HEK293 (cell line): Measurements from ENCODE around the gene LCN2.

Experiments
- CTCF ChIA-PET: fragments of 350-600 bp; formaldehyde crosslinking; extraction: SDS; loops from one replicate; lab custom pipeline; 2021; ENCODE audit warnings: antibody characterized with exemption; lab: Yijun Ruan, JAX
- POLR2A ChIA-PET: fragments of 300-600 bp; formaldehyde crosslinking; extraction: SDS; loops from one replicate; lab custom pipeline; 2020; ENCODE audit warnings: antibody characterized with exemption, inconsistent platforms; lab: Yijun Ruan, JAX
- H3K27ac ChIP-seq: fragments of 200-500 bp; sonication (Bioruptor generic); 2 replicates; pipeline ENCODE4 v1.5.1; 2014; ENCODE audit warnings: low read depth, low read length, control low read depth, inconsistent platforms; ENCODE audit errors: extremely low read depth
- H3K36me3 ChIP-seq, 2 experiments: fragments of 200-500 bp in 1 of 2; sonication (Bioruptor generic) in 1 of 2; 1 replicate in 1 of 2; 2 replicates in 1 of 2; pipeline ENCODE4 v1.5.1; 2014 to 2017; ENCODE audit warnings: inconsistent platforms in 2 of 2, low read length in 2 of 2; ENCODE audit not compliant: control insufficient read depth in 2 of 2, insufficient read depth in 1 of 2
- H3K4me1 ChIP-seq: fragments of 200-500 bp; sonication (Bioruptor generic); 2 replicates; pipeline ENCODE4 v1.5.1; 2014; ENCODE audit warnings: mild to moderate bottlenecking, low read length, inconsistent platforms; ENCODE audit not compliant: control insufficient read depth, insufficient read depth
- H3K4me3 ChIP-seq: 2 replicates; pipeline ENCODE4 v1.5.1; 2011; ENCODE audit warnings: low read depth, mild to moderate bottlenecking, control low read depth, low read length, moderate library complexity
- H3K9me3 ChIP-seq: fragments of 200-500 bp; sonication (Bioruptor generic); 2 replicates; pipeline ENCODE4 v1.5.1; 2014; ENCODE audit warnings: low read depth, low read length, inconsistent platforms; ENCODE audit not compliant: control insufficient read depth, insufficient read depth
- EGR2 ChIP-seq: fragments of 450-650 bp; formaldehyde crosslinking; IDR thresholded peaks from 2 replicates; pipeline ENCODE4 v1.5.1; 2016; ENCODE audit warnings: low read depth, missing biosample characterization, missing genetic modification characterization
- MEIS1 ChIP-seq: sonication (generic); formaldehyde crosslinking; IDR thresholded peaks from 2 replicates; pipeline ENCODE4 v1.8.1; 2022; ENCODE audit warnings: missing genetic modification reagents, mild to moderate bottlenecking, borderline replicate concordance
- RBAK ChIP-seq: fragments of 450-650 bp; formaldehyde crosslinking; IDR thresholded peaks from 2 replicates; pipeline ENCODE4 v1.5.1; 2016; ENCODE audit warnings: missing biosample characterization, missing genetic modification characterization
- YY2 ChIP-seq: fragments of 450-650 bp; formaldehyde crosslinking; IDR thresholded peaks from 2 replicates; pipeline ENCODE4 v1.5.1; 2016; ENCODE audit warnings: missing biosample characterization, missing genetic modification characterization
- ZFHX2 ChIP-seq: fragments of 450-650 bp; formaldehyde crosslinking; conservative IDR thresholded peaks from 2 replicates; pipeline ENCODE4 v1.5.1; 2016; ENCODE audit warnings: missing biosample characterization, missing genetic modification characterization
- ZNF114 ChIP-seq: fragments of 450-650 bp; formaldehyde crosslinking; IDR thresholded peaks from 2 replicates; pipeline ENCODE4 v1.5.0; 2017; ENCODE audit warnings: missing biosample characterization, missing genetic modification characterization
- ZNF324 ChIP-seq: fragments of 450-650 bp; formaldehyde crosslinking; IDR thresholded peaks from 2 replicates; pipeline ENCODE4 v1.5.1; 2016; ENCODE audit warnings: missing biosample characterization, missing genetic modification characterization
- ZNF341 ChIP-seq: fragments of 450-650 bp; formaldehyde crosslinking; IDR thresholded peaks from 2 replicates; pipeline ENCODE4; 2016; ENCODE audit warnings: low read depth, missing biosample characterization, missing genetic modification characterization
- ZNF404 ChIP-seq: fragments of 450-650 bp; formaldehyde crosslinking; IDR thresholded peaks from 2 replicates; pipeline ENCODE4 v1.5.1; 2017; ENCODE audit warnings: missing biosample characterization, missing genetic modification characterization
- ZNF624 ChIP-seq: fragments of 450-650 bp; formaldehyde crosslinking; IDR thresholded peaks from 2 replicates; pipeline ENCODE4 v1.5.1; 2017; ENCODE audit warnings: missing biosample characterization, missing genetic modification characterization
- ZXDB ChIP-seq: fragments of 450-650 bp; formaldehyde crosslinking; IDR thresholded peaks from 2 replicates; pipeline ENCODE4 v1.5.1; 2016; ENCODE audit warnings: missing biosample characterization, missing genetic modification characterization
- TF ChIP-seq, protein P1 (sequence below): fragments of 450-650 bp; formaldehyde crosslinking; IDR thresholded peaks from 2 replicates; pipeline ENCODE4 v1.5.1; 2016; ENCODE audit warnings: missing biosample characterization, missing genetic modification characterization, low read depth
- TF ChIP-seq, protein P2 (sequence below): fragments of 450-650 bp; formaldehyde crosslinking; IDR thresholded peaks from 2 replicates; pipeline ENCODE4 v1.5.1; 2016; ENCODE audit warnings: missing biosample characterization, missing genetic modification characterization
- TF ChIP-seq, protein P3 (sequence below): fragments of 450-650 bp; formaldehyde crosslinking; IDR thresholded peaks from 2 replicates; pipeline ENCODE4 v1.5.1; 2016; ENCODE audit warnings: missing biosample characterization, missing genetic modification characterization
- TF ChIP-seq, protein P4 (sequence below): fragments of 450-650 bp; formaldehyde crosslinking; IDR thresholded peaks from 2 replicates; pipeline ENCODE4 v1.5.1; 2016; ENCODE audit warnings: missing biosample characterization, missing genetic modification characterization
- TF ChIP-seq, protein P5 (sequence below): fragments of 450-650 bp; formaldehyde crosslinking; IDR thresholded peaks from 2 replicates; pipeline ENCODE4 v1.5.1; 2016; ENCODE audit warnings: missing biosample characterization, missing genetic modification characterization
- TF ChIP-seq, protein P6 (sequence below): fragments of 450-650 bp; formaldehyde crosslinking; IDR thresholded peaks from 2 replicates; pipeline ENCODE4 v1.5.1; 2016; ENCODE audit warnings: missing biosample characterization, missing genetic modification characterization

The LCN2 gene

DNA sequence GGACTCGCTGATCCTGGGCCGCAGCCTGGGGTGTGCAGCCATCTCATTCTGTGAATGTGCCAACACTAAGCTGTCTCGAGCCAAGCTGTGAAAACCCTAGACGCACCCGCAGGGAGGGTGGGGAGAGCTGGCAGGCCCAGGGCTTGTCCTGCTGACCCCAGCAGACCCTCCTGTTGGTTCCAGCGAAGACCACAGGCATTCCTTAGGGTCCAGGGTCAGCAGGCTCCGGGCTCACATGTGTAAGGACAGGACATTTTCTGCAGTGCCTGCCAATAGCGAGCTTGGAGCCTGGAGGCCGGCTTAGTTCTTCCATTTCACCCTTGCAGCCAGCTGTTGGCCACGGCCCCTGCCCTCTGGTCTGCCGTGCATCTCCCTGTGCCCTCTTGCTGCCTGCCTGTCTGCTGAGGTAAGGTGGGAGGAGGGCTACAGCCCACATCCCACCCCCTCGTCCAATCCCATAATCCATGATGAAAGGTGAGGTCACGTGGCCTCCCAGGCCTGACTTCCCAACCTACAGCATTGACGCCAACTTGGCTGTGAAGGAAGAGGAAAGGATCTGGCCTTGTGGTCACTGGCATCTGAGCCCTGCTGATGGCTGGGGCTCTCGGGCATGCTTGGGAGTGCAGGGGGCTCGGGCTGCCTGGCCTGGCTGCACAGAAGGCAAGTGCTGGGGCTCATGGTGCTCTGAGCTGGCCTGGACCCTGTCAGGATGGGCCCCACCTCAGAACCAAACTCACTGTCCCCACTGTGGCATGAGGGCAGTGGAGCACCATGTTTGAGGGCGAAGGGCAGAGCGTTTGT lies 41.6 kb upstream of the LCN2 start:
- Histone ChIP-seq H3K36me3 (peaks cover 0 to 61% of the 10 kb centered on the region in 2 experiments; a peak in 2 of 3 replicates), H3K4me3 (no peak overlapping the region), H3K4me1 (no peaks in the 10 kb centered on the region), H3K27ac (no peak overlapping the region), H3K9me3 (no peaks in the 10 kb centered on the region)
- TF ChIP-seq EGR2 (peak; percentile 61; the same call in 1 of the 2 replicates), ZFHX2 (tag by site-specific recombination) (peak; percentile 56)
- TF ChIP-seq, protein P1, sequence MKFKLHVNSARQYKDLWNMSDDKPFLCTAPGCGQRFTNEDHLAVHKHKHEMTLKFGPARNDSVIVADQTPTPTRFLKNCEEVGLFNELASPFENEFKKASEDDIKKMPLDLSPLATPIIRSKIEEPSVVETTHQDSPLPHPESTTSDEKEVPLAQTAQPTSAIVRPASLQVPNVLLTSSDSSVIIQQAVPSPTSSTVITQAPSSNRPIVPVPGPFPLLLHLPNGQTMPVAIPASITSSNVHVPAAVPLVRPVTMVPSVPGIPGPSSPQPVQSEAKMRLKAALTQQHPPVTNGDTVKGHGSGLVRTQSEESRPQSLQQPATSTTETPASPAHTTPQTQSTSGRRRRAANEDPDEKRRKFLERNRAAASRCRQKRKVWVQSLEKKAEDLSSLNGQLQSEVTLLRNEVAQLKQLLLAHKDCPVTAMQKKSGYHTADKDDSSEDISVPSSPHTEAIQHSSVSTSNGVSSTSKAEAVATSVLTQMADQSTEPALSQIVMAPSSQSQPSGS, result no peak
- TF ChIP-seq, protein P2, sequence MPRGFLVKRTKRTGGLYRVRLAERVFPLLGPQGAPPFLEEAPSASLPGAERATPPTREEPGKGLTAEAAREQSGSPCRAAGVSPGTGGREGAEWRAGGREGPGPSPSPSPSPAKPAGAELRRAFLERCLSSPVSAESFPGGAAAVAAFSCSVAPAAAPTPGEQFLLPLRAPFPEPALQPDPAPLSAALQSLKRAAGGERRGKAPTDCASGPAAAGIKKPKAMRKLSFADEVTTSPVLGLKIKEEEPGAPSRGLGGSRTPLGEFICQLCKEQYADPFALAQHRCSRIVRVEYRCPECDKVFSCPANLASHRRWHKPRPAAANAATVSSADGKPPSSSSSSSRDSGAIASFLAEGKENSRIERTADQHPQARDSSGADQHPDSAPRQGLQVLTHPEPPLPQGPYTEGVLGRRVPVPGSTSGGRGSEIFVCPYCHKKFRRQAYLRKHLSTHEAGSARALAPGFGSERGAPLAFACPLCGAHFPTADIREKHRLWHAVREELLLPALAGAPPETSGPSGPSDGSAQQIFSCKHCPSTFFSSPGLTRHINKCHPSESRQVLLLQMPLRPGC, result no peak
- TF ChIP-seq, protein P3, sequence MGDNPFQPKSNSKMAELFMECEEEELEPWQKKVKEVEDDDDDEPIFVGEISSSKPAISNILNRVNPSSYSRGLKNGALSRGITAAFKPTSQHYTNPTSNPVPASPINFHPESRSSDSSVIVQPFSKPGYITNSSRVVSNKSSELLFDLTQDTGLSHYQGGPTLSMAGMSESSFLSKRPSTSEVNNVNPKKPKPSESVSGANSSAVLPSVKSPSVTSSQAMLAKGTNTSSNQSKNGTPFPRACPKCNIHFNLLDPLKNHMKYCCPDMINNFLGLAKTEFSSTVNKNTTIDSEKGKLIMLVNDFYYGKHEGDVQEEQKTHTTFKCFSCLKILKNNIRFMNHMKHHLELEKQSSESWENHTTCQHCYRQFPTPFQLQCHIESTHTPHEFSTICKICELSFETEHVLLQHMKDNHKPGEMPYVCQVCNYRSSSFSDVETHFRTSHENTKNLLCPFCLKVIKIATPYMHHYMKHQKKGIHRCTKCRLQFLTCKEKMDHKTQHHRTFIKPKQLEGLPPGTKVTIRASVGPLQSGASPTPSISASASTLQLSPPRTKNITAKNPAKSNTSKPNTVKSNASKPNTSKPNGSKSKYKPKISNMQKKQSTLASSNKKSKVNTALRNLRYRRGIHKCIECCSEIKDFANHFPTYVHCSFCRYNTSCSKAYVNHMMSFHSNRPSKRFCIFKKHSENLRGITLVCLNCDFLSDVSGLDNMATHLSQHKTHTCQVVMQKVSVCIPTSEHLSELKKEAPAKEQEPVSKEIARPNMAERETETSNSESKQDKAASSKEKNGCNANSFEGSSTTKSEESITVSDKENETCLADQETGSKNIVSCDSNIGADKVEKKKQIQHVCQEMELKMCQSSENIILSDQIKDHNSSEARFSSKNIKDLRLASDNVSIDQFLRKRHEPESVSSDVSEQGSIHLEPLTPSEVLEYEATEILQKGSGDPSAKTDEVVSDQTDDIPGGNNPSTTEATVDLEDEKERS, result no peak
- ChIA-PET POLR2A (interaction anchor here (1.4 to 3.9 kb wide), 2 partner anchors 9 to 13 kb away, joined by 4 to 14 read pairs; no protein-coding TSS in a partner anchor), CTCF (interaction anchor here (0.8 to 8.0 kb wide), 2 partner anchors 9 to 164 kb away, joined by 4 to 88 read pairs; no protein-coding TSS in a partner anchor)

DNA sequence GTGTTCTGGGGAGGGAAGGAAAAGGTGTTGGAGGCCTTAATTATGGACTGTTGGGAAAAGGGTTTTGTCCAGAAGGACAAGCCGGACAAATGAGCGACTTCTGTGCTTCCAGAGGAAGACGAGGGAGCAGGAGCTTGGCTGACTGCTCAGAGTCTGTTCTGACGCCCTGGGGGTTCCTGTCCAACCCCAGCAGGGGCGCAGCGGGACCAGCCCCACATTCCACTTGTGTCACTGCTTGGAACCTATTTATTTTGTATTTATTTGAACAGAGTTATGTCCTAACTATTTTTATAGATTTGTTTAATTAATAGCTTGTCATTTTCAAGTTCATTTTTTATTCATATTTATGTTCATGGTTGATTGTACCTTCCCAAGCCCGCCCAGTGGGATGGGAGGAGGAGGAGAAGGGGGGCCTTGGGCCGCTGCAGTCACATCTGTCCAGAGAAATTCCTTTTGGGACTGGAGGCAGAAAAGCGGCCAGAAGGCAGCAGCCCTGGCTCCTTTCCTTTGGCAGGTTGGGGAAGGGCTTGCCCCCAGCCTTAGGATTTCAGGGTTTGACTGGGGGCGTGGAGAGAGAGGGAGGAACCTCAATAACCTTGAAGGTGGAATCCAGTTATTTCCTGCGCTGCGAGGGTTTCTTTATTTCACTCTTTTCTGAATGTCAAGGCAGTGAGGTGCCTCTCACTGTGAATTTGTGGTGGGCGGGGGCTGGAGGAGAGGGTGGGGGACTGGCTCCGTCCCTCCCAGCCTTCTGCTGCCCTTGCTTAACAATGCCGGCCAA lies 40.8 kb upstream of the LCN2 start:
- TF ChIP-seq, protein P4, sequence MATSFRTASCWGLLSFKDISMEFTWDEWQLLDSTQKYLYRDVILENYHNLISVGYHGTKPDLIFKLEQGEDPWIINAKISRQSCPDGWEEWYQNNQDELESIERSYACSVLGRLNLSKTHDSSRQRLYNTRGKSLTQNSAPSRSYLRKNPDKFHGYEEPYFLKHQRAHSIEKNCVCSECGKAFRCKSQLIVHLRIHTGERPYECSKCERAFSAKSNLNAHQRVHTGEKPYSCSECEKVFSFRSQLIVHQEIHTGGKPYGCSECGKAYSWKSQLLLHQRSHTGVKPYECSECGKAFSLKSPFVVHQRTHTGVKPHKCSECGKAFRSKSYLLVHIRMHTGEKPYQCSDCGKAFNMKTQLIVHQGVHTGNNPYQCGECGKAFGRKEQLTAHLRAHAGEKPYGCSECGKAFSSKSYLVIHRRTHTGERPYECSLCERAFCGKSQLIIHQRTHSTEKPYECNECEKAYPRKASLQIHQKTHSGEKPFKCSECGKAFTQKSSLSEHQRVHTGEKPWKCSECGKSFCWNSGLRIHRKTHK, result no peak
- no peak for TF ChIP-seq ZNF624 (tag by site-specific recombination)
- TF ChIP-seq ZNF341 (tag by site-specific recombination), result no peak
- no peak for TF ChIP-seq RBAK (tag by site-specific recombination)
- TF ChIP-seq ZXDB (tag by site-specific recombination), result no peak
- TF ChIP-seq, protein P5, sequence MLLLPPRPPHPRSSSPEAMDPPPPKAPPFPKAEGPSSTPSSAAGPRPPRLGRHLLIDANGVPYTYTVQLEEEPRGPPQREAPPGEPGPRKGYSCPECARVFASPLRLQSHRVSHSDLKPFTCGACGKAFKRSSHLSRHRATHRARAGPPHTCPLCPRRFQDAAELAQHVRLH (tag by site-specific recombination), result no peak
- TF ChIP-seq ZNF404 (tag by site-specific recombination), result no peak
- no peak for TF ChIP-seq YY2 (tag by site-specific recombination)
- no peak for TF ChIP-seq MEIS1 (CRISPR knock-in tag)
- no peak for TF ChIP-seq ZNF114 (tag by site-specific recombination)
- TF ChIP-seq ZNF324 (tag by site-specific recombination), result no peak
- TF ChIP-seq, protein P6, sequence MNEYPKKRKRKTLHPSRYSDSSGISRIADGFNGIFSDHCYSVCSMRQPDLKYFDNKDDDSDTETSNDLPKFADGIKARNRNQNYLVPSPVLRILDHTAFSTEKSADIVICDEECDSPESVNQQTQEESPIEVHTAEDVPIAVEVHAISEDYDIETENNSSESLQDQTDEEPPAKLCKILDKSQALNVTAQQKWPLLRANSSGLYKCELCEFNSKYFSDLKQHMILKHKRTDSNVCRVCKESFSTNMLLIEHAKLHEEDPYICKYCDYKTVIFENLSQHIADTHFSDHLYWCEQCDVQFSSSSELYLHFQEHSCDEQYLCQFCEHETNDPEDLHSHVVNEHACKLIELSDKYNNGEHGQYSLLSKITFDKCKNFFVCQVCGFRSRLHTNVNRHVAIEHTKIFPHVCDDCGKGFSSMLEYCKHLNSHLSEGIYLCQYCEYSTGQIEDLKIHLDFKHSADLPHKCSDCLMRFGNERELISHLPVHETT, result no peak
- no peaks in the 10 kb centered on the region for H3K4me1 ChIP-seq
- POLR2A ChIA-PET, result interaction anchor here (0.5 to 3.9 kb wide), 2 partner anchors 10 to 296 kb away, joined by 3 to 14 read pairs; no protein-coding TSS in a partner anchor
- CTCF ChIA-PET, result interaction anchor here (0.8 to 8.0 kb wide), 2 partner anchors 8 to 165 kb away, joined by 4 to 88 read pairs; no protein-coding TSS in a partner anchor
- H3K27ac ChIP-seq, result no peak overlapping the region
- H3K4me3 ChIP-seq, result no peak overlapping the region
- peaks cover 0 to 57% of the 10 kb centered on the region in 2 experiments; a peak in 2 of 3 replicates for H3K36me3 ChIP-seq
- no peaks in the 10 kb centered on the region for H3K9me3 ChIP-seq
